Stimulated activated CD4-positive, alpha-beta T cell treated with anti-CD3 and anti-CD28 coated beads, Interleukin-15, amount 100 ng/mL, for 1 hour (primary cell): ENCODE measurements around the gene CST9L.
"Not testable (repeated sequence)": the region's sequence is repeated elsewhere in the genome, so short reads cannot be mapped to it uniquely, and the experiment has no call there.

ENCODE experiments used
- DNase-seq, 2 donors: peaks; one replicate each; pipeline ENCODE4 v3.0.0-alpha.2; 2020; ENCODE audit warnings: low read depth in 1 of 2, low spot score in 1 of 2

CST9L gene

DNA sequence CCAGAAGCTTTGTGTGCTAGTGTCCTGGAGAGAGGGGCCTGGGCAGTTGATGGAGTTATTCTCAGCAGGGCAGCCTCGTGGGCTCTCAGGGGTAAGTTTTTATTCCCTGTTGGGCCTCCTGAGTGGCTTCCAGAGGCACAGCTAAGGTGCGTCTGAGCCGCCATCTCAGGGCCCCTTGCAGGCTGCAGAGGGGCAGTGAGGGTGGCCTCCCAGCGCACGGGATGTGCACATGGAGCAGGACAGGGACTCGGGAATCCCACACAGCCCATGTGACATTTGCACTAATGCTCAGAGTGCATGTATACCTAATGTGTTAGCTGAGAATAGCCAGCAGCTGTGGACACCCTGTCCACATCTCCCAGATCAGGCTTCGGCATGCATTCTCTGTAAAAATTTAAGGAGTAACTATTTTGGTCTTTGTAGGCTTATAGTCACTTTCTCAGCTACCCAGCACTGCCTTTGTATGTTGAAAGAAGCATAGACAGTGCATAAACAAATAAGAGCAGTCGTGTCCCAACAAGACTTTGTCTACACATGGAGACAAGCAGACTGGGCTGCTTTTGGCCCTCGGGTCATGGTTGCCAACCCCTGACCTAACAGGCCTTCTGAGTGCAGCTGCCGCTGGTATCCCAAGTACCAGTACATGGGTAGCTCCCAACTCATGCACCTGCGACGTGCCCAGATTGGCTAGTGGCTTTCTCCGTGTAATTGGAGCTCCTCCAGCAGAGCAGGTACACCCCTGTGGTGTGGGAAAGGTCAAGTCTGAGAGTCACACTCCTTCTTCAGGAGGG lies 18.6 kb upstream of the CST9L start:
- no peak for DNase-seq

GRCh38 chr20:23585808-23586734 lies 17.8 kb upstream of the CST9L start:
- DNase-seq, result no peak

GRCh38 chr20:23585449-23585807 lies 17.1 kb upstream of the CST9L start:
- no peak for DNase-seq

DNA sequence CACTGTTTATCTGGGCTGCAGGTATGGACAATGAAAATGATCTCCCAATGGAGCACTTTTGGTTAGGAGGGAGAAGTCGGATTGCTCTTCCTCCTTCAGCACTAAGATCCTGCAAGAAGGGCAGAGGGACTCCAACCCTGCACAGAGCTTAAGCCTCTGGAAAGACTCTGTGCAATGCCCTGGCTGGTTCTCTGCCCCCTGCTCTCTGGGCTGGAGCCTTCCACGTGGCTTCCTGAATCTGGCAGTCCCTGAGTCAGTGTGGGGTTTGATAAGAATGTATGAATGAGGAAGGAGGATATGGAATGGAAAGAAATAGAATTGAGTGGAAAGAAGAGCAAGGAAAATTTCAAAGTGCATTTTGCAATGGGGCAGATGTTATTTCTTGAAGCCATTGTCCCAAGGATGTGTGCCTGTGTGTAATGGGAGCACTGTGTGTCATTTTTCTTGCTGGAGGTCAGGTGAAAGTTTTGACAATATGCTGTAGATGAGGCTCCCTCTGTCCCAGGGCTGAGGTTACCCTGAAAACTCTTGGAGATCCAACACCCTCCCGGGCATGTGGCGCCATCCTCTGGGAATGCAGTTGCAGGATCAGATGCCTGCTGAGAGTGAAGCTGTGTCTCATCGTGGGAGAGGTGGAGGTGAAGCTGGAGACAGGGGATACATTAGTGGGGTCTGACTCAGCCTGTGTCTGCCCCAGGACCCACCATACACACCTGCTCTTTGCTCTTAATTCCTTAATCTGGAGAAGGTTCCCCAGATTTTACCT lies 16.3 kb upstream of the CST9L start:
- DNase-seq, result no peak

DNA sequence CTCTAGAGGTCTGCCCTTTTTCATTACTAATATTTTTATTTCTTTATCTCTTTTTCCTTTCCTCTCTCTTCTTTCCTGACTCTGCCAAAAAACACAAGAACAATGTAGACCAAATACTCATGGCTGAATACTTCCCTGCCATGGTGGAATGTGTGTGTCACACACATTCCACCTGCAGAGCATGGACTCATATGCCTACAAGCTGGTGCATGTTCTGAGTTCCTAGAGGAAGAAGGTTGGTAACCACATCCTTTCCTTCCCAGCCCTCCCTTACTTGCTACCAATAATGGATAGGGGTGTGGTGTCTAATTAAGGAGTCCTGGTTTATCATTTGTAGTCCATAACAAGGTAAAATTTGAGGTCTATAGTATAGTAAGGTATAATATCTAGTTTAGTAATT lies 15.2 kb upstream of the CST9L start:
- no peak for DNase-seq

- DNase-seq, result no peak
These were observed 14.0 kb upstream of the CST9L start for GRCh38 chr20:23582293-23582692.

GRCh38 chr20:23581833-23582232 lies 13.5 kb upstream of the CST9L start:
- not testable (repeated sequence) for DNase-seq

DNA sequence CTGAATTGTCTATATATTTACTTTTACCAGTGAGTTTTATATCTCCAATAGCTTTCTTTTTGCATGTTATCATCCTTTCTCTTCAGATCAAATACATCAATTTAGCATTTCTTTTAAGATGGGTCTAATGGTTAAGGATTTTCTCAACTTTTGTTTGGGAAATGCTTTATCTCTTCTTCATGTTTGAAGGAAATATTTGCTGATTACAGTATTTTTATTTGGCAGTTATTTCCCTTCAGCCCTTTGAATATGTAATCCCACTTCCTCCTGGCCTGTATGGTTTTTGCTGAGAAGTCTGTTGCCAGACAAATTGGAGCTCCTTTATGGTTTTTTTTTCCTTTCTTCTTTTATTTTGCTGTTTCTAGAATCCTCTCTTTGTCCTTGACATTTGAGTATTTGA lies 6.7 kb upstream of the CST9L start:
- no peak for DNase-seq

DNA sequence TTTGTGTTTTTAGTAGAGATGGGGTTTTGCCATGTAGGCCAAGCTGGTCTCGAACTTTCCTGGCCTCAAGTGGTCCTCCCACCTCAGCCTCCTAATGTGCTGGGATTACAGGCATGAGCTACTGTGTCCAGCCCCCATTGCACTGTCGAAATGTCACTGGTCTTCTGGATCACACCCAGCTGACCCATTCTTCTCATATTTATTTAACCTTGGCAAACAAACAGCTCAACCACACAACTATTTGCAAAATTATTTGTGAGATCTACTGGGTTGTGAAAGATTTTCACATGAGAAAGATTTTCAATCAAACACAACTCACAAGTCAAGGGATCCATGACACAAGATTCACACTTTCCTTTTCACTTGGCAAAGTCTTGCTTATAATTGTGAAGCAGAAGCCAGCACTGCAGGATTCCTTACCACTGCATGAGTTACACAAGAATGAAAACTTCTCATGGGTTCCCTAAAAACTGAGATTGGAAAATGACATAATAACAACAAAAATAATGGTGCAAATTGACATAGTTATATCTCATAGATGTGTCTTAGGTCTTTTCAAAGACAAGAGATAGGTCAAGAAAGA lies 2.0 kb upstream of the CST9L start:
- no peak for DNase-seq

GRCh38 chr20:23569570-23569969 lies 1.3 kb upstream of the CST9L start:
- DNase-seq, result no peak

- no peak for DNase-seq
These were observed 667 bp upstream of the CST9L start for GRCh38 chr20:23568971-23569330.

DNA sequence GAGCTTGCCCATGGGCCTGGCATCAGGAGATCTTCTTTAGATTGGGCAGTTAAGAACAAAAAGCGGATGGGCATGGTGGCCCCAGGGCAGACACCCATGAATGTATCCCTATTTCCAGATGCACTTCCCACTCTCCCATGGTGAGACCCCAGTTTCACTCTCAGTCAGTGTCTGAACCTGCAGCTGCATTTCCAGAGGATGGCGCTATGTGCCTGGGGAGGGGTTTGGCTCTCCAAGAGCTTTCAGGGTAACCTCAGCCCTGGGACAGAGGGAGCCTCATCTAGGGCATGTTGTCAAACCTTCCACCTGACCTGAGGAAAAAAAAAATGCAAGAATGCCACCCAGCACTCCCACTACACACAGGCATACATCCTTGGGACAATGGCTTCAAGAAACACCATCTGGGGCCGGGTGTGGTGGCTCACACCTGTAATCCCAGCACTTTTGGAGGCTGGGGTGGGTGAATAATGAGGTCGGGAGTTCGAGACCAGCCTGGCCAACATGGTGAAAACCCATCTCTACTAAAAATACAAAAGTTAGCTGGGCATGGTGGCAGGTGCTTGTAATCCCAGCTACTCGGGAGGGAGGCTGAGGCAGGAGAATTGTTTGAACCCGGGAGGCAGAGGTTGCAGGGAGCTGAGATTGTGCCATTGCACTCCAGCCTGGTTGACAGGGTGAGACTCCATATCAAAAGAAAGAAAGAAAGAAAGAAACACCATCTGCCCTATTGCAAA lies 1.9 kb downstream of the CST9L start:
- no peak for DNase-seq

DNA sequence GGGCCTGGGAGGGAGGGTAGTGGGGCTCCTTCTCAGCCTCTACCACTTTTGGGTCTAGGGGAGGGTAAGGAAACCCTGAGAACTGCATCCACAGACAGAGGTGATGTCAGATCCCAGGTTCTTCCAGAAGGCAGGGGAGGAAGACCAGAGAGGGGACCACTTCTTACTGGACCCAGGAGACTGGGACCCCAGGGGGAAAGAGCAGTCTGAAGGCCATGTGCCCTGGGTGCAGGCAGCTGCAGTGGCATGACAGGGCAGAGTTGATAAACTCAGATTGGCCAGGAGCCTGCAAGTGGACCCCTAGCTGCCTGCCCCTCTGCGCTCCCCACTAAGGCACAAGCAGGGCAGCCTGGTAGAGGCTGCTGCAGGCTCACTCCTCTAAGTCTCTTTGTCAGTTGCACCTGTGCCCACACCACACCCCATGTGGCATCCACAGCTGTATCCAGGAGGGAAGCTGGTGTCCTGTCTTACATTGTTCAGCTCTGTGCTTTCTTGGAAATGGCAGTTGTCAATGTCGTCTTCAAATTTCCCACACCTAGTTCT lies 2.7 kb downstream of the CST9L start:
- DNase-seq, result no peak

- DNase-seq, result no peak
These were observed 3.4 kb downstream of the CST9L start for GRCh38 chr20:23564927-23565326.

DNA sequence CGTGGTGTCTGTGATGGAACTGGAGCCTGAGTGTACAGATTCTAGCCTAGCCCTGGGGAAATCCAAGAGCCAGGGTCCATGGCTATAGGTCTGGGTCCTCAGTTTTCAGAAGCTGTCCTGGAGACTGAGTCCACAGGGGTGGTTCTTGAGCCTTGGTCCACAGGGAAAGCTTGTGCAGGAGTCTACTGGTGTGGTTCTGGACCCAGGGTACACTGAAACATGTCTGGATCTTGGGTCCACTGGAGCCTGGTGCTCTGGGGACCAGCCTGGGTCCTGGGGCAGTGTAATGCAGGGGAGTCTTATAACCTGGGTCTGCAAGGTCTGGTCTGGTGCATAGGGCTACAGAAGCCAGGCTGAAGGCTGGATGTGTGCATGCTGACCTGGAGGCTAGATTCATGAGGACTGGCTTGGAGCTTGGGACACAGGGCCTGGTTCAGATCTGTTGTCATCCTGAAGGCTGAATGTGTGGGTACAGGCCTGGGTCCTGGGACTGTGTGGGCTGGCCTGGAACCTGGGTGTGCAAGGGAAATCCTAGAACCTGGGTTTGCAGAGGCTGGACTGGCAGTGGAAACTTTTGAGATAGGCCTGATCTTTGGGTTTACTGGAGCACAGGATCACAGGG lies 5.5 kb downstream of the CST9L start:
- DNase-seq, result no peak

DNA sequence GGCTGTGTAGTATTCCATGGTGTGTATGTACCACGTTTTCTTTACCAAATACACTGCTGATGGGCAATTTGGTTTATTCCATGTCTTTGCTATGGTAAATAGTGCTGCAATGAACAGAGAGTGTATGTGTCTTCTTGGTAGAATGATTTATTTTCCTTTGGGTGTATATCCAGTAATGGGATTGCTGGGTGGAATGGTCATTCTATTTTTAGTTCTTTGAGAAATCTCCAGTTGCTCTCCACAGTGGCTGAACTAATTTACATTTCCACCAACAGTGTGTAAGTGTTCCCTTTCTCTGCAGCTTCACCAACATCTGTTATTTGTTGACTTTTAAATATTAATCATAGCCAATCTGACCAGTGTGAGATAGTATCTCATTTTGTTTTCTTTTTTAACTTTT lies 13.9 kb downstream of the CST9L start:
- DNase-seq, result no peak

DNA sequence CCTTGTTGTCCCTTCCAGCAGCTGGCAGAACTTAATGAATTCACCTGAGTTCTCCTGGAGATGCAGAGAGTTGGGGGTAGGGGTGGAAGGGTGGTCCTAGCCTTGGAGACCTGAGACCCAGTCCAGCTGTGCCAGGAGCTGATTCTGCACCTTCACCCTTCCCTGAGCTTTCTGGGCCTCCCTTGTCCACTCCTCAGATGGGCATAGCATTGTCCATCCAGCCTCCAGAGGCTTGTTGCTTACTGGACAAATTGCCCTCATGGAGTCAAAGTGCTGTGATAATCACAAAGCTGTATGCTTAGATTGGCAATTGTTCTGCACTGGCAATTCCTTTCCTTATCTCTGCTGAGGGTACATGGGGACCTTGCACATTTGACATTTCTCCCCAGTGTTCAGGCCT lies 16.5 kb downstream of the CST9L start:
- DNase-seq, result no peak

GRCh38 chr20:23551383-23551782 lies 16.9 kb downstream of the CST9L start:
- no peak for DNase-seq

GRCh38 chr20:23550227-23550626 lies 18.1 kb downstream of the CST9L start:
- DNase-seq, result no peak

DNA sequence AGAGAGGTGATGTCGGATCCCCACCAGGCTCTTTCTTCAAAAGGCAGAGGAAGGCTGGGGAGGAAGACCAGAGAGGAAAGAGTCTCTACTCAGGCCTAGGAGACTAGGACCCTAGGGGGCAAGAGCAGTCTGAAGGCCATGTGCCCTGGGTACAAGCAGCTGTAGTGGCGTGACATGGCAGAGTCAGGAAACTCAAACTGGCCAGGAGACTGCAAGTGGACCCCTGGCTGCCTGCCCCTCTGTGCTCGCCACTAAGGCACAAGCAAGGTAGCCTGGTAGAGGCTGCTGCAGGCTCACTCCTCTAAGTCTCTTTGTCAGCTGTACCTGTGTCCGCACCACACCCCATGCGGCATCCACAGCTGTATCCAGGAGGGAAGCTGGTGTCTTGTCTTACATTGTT lies 19.9 kb downstream of the CST9L start:
- DNase-seq, result no peak
